ENCODE measurements around the gene ACVR2A.

Gene ACVR2A

DNA sequence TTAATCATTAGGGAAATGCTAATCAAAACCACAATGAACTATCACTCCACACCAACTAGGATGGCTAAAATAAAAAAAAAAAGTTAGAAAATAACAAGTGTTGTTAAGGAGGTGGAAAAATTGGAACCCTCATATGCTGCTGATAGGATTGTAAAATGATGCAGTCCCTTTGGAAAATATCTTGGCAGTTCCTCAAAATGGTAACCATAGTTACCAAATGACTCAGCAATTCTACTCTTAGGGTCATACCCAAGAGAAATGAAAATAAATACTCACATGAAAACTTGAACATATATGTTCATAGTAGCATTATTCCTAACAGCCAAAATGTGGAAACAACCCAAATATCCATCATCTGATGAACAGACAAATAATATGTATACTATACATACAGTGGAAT, 15.7 kb upstream of the ACVR2A start:
- H3K4me2 ChIP-seq (ENCODE audit: low read depth, low read length) = no peak overlapping the region
- H3K27me3 ChIP-seq (replicated peaks; ENCODE audit: insufficient read depth, low read length) = no peaks in the 10 kb centered on the region
- H3K9ac ChIP-seq (ENCODE audit: low read length) = no peak overlapping the region
- H3K79me2 ChIP-seq (ENCODE audit: low read length) = no peaks in the 10 kb centered on the region
- H2AFZ ChIP-seq (ENCODE audit: low read length) = no peak overlapping the region
- no peaks in the 10 kb centered on the region for H3K36me3 ChIP-seq (replicated peaks; ENCODE audit: insufficient read depth, low read length)
- no peaks in the 10 kb centered on the region for H3F3A ChIP-seq (ENCODE audit: insufficient read depth, low read length)
- no peak for DNase-seq
- no peaks in the 10 kb centered on the region for H3K9me2 ChIP-seq (replicated peaks; ENCODE audit: insufficient read depth, low read length)
- no peaks in the 10 kb centered on the region for H4K20me1 ChIP-seq (ENCODE audit: insufficient read depth, low read length)
- H3K4me1 ChIP-seq (ENCODE audit: low read length) = no peaks in the 10 kb centered on the region
- no peak overlapping the region for H3K27ac ChIP-seq (ENCODE audit: low read length)
- no peak overlapping the region for H3K4me3 ChIP-seq (ENCODE audit: low read length)
- no peaks in the 10 kb centered on the region for H3K9me3 ChIP-seq (replicated peaks; ENCODE audit: insufficient read depth, low read length)
- TF ChIP-seq, protein P1, sequence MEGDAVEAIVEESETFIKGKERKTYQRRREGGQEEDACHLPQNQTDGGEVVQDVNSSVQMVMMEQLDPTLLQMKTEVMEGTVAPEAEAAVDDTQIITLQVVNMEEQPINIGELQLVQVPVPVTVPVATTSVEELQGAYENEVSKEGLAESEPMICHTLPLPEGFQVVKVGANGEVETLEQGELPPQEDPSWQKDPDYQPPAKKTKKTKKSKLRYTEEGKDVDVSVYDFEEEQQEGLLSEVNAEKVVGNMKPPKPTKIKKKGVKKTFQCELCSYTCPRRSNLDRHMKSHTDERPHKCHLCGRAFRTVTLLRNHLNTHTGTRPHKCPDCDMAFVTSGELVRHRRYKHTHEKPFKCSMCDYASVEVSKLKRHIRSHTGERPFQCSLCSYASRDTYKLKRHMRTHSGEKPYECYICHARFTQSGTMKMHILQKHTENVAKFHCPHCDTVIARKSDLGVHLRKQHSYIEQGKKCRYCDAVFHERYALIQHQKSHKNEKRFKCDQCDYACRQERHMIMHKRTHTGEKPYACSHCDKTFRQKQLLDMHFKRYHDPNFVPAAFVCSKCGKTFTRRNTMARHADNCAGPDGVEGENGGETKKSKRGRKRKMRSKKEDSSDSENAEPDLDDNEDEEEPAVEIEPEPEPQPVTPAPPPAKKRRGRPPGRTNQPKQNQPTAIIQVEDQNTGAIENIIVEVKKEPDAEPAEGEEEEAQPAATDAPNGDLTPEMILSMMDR (IDR thresholded peaks at IDR 0.05; ENCODE audit: low read length) = no peak
- no peak for TF ChIP-seq EZH2 (optimal IDR thresholded peaks at IDR 0.05; ENCODE audit: low read depth, low read length)
- TF ChIP-seq EZH2phosphoT487 (IDR thresholded peaks at IDR 0.05; ENCODE audit: low read length) = no peak

DNA sequence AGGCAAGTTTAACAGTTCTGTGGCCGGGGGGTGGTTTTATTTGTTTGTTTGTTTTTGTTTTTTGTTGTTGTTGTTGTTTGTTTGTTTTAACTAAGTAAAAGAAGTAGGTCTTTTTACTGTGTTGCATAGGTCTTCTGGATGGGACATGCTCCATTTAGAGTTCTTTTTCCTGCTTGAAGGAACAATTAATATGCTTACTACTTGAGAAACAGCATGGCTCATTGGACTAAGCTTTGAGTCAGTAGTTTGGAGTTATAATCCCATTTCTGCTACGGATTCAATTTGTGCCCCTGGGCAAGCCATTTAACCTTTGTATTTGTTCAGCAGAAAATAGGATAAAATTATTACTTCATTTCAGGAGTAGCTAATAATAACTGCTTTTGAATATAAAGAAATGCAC, 8.7 kb upstream of the ACVR2A start:
- TF ChIP-seq EZH2phosphoT487 (IDR thresholded peaks at IDR 0.05; ENCODE audit: low read length) (no peak), EZH2 (optimal IDR thresholded peaks at IDR 0.05; ENCODE audit: low read depth, low read length) (no peak)
- TF ChIP-seq, protein P1 (IDR thresholded peaks at IDR 0.05; ENCODE audit: low read length) = no peak
- Histone ChIP-seq H2AFZ (ENCODE audit: low read length) (no peak overlapping the region), H3K36me3 (replicated peaks; ENCODE audit: insufficient read depth, low read length) (no peaks in the 10 kb centered on the region), H3F3A (ENCODE audit: insufficient read depth, low read length) (no peaks in the 10 kb centered on the region), H3K4me1 (ENCODE audit: low read length) (no peaks in the 10 kb centered on the region), H3K27me3 (replicated peaks; ENCODE audit: insufficient read depth, low read length) (no peaks in the 10 kb centered on the region), H3K9ac (ENCODE audit: low read length) (no peak overlapping the region), H3K79me2 (ENCODE audit: low read length) (no peaks in the 10 kb centered on the region), H3K9me2 (replicated peaks; ENCODE audit: insufficient read depth, low read length) (no peaks in the 10 kb centered on the region), H3K27ac (ENCODE audit: low read length) (no peak overlapping the region), H3K9me3 (replicated peaks; ENCODE audit: insufficient read depth, low read length) (no peaks in the 10 kb centered on the region), H4K20me1 (ENCODE audit: insufficient read depth, low read length) (no peaks in the 10 kb centered on the region), H3K4me2 (ENCODE audit: low read depth, low read length) (no peak overlapping the region), H3K4me3 (ENCODE audit: low read length) (no peak overlapping the region)
- DNase-seq = no peak

DNA sequence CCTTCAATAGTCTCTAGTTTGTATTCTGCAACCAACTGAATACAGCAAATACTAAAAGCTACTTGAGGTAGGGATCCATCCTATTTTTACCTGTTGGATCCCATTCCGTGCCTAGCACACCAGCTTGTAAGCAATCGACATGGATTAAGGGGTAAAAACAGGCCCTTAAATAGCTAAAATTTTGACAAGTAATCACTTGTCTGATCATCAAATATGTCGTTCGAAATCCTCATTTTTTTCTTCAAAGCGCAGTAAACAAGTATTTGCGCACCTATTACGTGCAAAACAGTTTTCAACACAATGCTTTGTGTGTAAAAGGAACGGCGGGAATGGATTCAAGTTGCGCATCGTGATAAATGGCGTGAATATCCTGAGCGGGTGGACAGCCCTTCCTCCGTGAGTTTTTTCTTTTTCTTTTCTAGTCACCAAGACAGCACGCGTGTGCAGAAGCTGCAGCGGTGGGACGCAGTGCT, 1.4 kb upstream of the ACVR2A start:
- peak overlapping the region; percentile 75 for H3K4me3 ChIP-seq (ENCODE audit: low read length)
- no peaks in the 10 kb centered on the region for H3K36me3 ChIP-seq (replicated peaks; ENCODE audit: insufficient read depth, low read length)
- no peak for DNase-seq
- peak overlapping the region; percentile 87 for H2AFZ ChIP-seq (ENCODE audit: low read length)
- H3K4me1 ChIP-seq (ENCODE audit: low read length) = peaks cover 6% of the 10 kb centered on the region; the same call in 1 of the 2 replicates
- H4K20me1 ChIP-seq (ENCODE audit: insufficient read depth, low read length) = no peaks in the 10 kb centered on the region
- H3K9me2 ChIP-seq (replicated peaks; ENCODE audit: insufficient read depth, low read length) = no peaks in the 10 kb centered on the region
- no peaks in the 10 kb centered on the region for H3K9me3 ChIP-seq (replicated peaks; ENCODE audit: insufficient read depth, low read length)
- peaks cover 16% of the 10 kb centered on the region for H3K79me2 ChIP-seq (ENCODE audit: low read length)
- H3K9ac ChIP-seq (ENCODE audit: low read length) = peak overlapping the region; percentile 71
- peak overlapping the region; percentile 82 for H3K4me2 ChIP-seq (ENCODE audit: low read depth, low read length)
- H3F3A ChIP-seq (ENCODE audit: insufficient read depth, low read length) = peaks cover 13% of the 10 kb centered on the region; the same call in 1 of the 2 replicates
- TF ChIP-seq, protein P1 (IDR thresholded peaks at IDR 0.05; ENCODE audit: low read length) = no peak
- no peak for TF ChIP-seq EZH2phosphoT487 (IDR thresholded peaks at IDR 0.05; ENCODE audit: low read length)
- H3K27me3 ChIP-seq (replicated peaks; ENCODE audit: insufficient read depth, low read length) = peaks cover 8% of the 10 kb centered on the region
- H3K27ac ChIP-seq (ENCODE audit: low read length) = peak overlapping the region; percentile 57; the same call in 1 of the 2 replicates
